GM23248 (cell line): ENCODE data around the gene DNAJB5. TPM values are rescaled to one million over a fixed set of nuclear protein-coding genes. Genes with fewer than 3 reads are reported as not detected.

Experiments
- DNase-seq: peaks from one replicate; pipeline ENCODE4 v3.0.0-alpha.2; 2015
- H2AFZ ChIP-seq: fragments of 200-600 bp; sonication (generic); 2 replicates; pipeline ENCODE4 v1.6.1; 2016; ENCODE audit warnings: antibody characterized with exemption
- H3F3A ChIP-seq: fragments of 200-600 bp; sonication (generic); 2 replicates; pipeline ENCODE4 v1.6.1; 2016; ENCODE audit warnings: mild to moderate bottlenecking, antibody characterized with exemption, mixed run types; ENCODE audit not compliant: insufficient read depth
- H3K27ac ChIP-seq: fragments of 200-600 bp; sonication (generic); 2 replicates; pipeline ENCODE4 v1.5.1; 2016; ENCODE audit warnings: mild to moderate bottlenecking
- H3K27me3 ChIP-seq: fragments of 200-600 bp; sonication (generic); replicated peaks from 2 replicates; pipeline ENCODE4 v1.6.1; 2016; ENCODE audit warnings: mild to moderate bottlenecking; ENCODE audit not compliant: insufficient read depth
- H3K36me3 ChIP-seq: fragments of 200-600 bp; sonication (generic); 2 replicates; pipeline ENCODE4 v1.6.1; 2016; ENCODE audit warnings: low read depth, mild to moderate bottlenecking
- H3K4me1 ChIP-seq: fragments of 200-600 bp; sonication (generic); 2 replicates; pipeline ENCODE4 v1.6.1; 2016; ENCODE audit warnings: mild to moderate bottlenecking; ENCODE audit not compliant: insufficient read depth
- H3K4me2 ChIP-seq: fragments of 200-600 bp; sonication (generic); one replicate; pipeline ENCODE4 v1.6.1; 2016; ENCODE audit warnings: mild to moderate bottlenecking; ENCODE audit not compliant: unreplicated experiment
- H3K4me3 ChIP-seq: fragments of 200-600 bp; sonication (generic); 2 replicates; pipeline ENCODE4 v1.5.1; 2016; ENCODE audit warnings: mild to moderate bottlenecking
- H3K79me2 ChIP-seq: fragments of 200-600 bp; sonication (generic); 2 replicates; pipeline ENCODE4 v1.6.1; 2016; ENCODE audit warnings: mild to moderate bottlenecking; ENCODE audit not compliant: insufficient read depth
- H3K9ac ChIP-seq: fragments of 200-600 bp; sonication (generic); 2 replicates; pipeline ENCODE4 v1.6.1; 2016; ENCODE audit warnings: mild to moderate bottlenecking
- H3K9me2 ChIP-seq: fragments of 200-600 bp; sonication (generic); 2 replicates; pipeline ENCODE4 v1.6.1; 2016; ENCODE audit warnings: mixed run types, mild to moderate bottlenecking, moderate library complexity; ENCODE audit not compliant: insufficient read depth
- H3K9me3 ChIP-seq: fragments of 200-600 bp; sonication (generic); one replicate; pipeline ENCODE4 v1.6.1; 2017; ENCODE audit warnings: low read depth
- H4K20me1 ChIP-seq: fragments of 200-600 bp; sonication (generic); 2 replicates; pipeline ENCODE4 v1.6.0; 2016; ENCODE audit not compliant: insufficient read depth
- EZH2 ChIP-seq: fragments of 200-600 bp; sonication (generic); IDR thresholded peaks from 2 replicates; pipeline ENCODE4 v1.6.1; 2018; ENCODE audit warnings: antibody characterized with exemption, mild to moderate bottlenecking; ENCODE audit not compliant: insufficient read depth, poor library complexity, severe bottlenecking
- EZH2phosphoT487 ChIP-seq: fragments of 200-600 bp; sonication (generic); IDR thresholded peaks from 2 replicates; pipeline ENCODE4 v1.6.1; 2018; ENCODE audit warnings: antibody characterized with exemption, moderate library complexity, mild to moderate bottlenecking, low read depth; ENCODE audit not compliant: insufficient read depth
- WGBS, 2 experiments: methylation state at CpG; one replicate each; pipeline ENCODE4 v1.1.6; 2015 to 2017; ENCODE audit warnings: low lambda C conversion rate in 2 of 2, low coverage in 1 of 2; ENCODE audit errors: missing lambda C conversion rate in 2 of 2; 5-methylcytosine and 5-hydroxymethylcytosine counted together
- in situ Hi-C: fragments of 300-500 bp; cut with MboI; formaldehyde crosslinking; loops from 2 replicates; pipeline ENCODE4 v1.15.0; 2020
- polyA plus RNA-seq: library from polyadenylated mRNA; unstranded; fragments of >200 nt; fragmentation: Nextera tagmentation; extraction: Ambion mirVana; gene quantifications from 2 replicates; pipeline ENCODE4 v1.2.1, GENCODE V29; 2016
- total RNA-seq: library from RNA; depleted of rRNA; stranded (reverse); fragments of >200 nt; shearing (Covaris generic); gene quantifications from 2 replicates; pipeline ENCODE4 v1.2.3, GENCODE V29; 2014

DNAJB5 gene
- total and polyA plus RNA-seq, 2 experiments from 2014 or later: 10.9 to 24.2 TPM

DNA sequence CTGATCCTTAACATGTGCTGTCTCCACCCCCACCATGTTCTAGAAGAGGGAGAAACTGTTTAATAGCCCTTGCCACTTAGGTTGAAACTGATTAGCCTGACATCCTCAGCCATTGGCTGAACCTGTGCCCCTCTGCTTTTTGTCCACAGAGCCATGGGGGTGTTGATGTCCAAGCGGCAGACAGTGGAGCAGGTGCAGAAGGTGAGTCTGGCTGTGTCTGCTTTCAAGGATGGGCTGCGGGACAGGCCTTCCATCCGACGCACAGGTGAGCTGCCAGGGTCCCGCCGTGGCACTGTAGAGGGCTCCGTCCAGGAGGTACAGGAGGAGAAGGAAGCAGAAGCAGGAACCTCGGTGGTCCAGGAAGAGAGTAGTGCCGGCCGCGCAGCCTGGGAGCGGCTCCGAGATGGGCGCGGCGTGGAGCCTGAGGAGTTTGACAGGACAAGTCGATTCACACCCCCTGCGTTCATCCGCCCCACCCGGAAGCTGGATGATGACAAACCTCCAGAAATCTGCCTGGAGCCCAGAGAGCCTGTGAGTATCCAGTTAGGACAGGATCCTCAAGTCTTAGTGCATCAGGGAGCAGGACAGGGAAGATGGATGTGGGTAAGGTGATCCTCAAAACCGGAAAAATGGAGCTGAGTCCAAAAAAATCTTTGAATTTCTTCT, 18.3 kb upstream of the DNAJB5 start:
- TF ChIP-seq EZH2phosphoT487 (no peak), EZH2 (no peak)
- Histone ChIP-seq H3K4me1 (no peaks in the 10 kb centered on the region), H3K9me2 (no peaks in the 10 kb centered on the region), H4K20me1 (no peaks in the 10 kb centered on the region), H3F3A (no peaks in the 10 kb centered on the region), H3K79me2 (no peaks in the 10 kb centered on the region), H3K9me3 (no peaks in the 10 kb centered on the region), H3K27ac (no peak overlapping the region), H2AFZ (no peak overlapping the region), H3K9ac (no peak overlapping the region), H3K27me3 (peaks cover 40% of the 10 kb centered on the region), H3K4me3 (no peak overlapping the region), H3K4me2 (no peak overlapping the region), H3K36me3 (no peaks in the 10 kb centered on the region)
- no peak for DNase-seq
- 83 to 84% methylated on average over 14 to 21 of the region's 21 CpGs for WGBS, 2 experiments
- in situ Hi-C loops: no loop called here

GRCh38 chr9:34974664-34975063, 14.9 kb upstream of the DNAJB5 start:
- no peaks in the 10 kb centered on the region for H3K4me1 ChIP-seq
- H3K27ac ChIP-seq: no peak overlapping the region
- H3K9me3 ChIP-seq: no peaks in the 10 kb centered on the region
- WGBS, 2 experiments: 66 to 73% methylated on average over 2 of the region's 2 CpGs
- H4K20me1 ChIP-seq: no peaks in the 10 kb centered on the region
- in situ Hi-C loops: no loop called here
- no peak overlapping the region for H2AFZ ChIP-seq
- DNase-seq: no peak
- no peaks in the 10 kb centered on the region for H3F3A ChIP-seq
- H3K9ac ChIP-seq: no peak overlapping the region
- H3K4me3 ChIP-seq: no peak overlapping the region
- no peak for TF ChIP-seq EZH2phosphoT487
- no peak for TF ChIP-seq EZH2
- no peak overlapping the region for H3K4me2 ChIP-seq
- H3K36me3 ChIP-seq: no peaks in the 10 kb centered on the region
- peaks cover 27% of the 10 kb centered on the region for H3K27me3 ChIP-seq
- no peaks in the 10 kb centered on the region for H3K79me2 ChIP-seq
- no peaks in the 10 kb centered on the region for H3K9me2 ChIP-seq

DNA sequence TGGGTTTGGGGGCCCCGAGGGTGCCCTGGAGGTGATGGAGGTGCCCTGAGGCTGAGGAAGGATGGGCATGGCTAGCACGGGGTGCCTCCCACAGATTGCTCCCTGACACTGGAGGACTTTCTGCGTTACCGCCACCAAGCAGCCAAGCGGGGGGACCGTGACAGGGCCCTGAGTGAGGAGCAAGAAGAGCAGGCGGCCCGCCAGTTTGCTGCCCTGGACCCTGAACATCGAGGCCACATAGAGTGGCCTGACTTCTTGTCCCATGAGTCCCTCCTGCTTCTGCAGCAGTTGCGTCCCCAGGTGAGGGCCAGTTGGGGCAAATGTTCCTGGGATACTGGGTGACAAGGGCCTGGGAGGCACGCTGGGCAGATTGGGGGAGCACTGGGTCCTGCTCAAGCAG, 13.1 kb upstream of the DNAJB5 start:
- in situ Hi-C loops: no loop called here
- H3K27me3 ChIP-seq: peaks cover 23% of the 10 kb centered on the region; the same call in 1 of the 2 replicates

GRCh38 chr9:34976992-34977391, 12.6 kb upstream of the DNAJB5 start:
- no peaks in the 10 kb centered on the region for H3K4me1 ChIP-seq
- H2AFZ ChIP-seq: no peak overlapping the region
- H3K9ac ChIP-seq: no peak overlapping the region
- H3K4me2 ChIP-seq: no peak overlapping the region
- no peaks in the 10 kb centered on the region for H3K9me2 ChIP-seq
- no peak for DNase-seq
- no peaks in the 10 kb centered on the region for H3K79me2 ChIP-seq
- no peaks in the 10 kb centered on the region for H4K20me1 ChIP-seq
- H3K36me3 ChIP-seq: no peaks in the 10 kb centered on the region
- TF ChIP-seq EZH2 (no peak), EZH2phosphoT487 (no peak)
- no peaks in the 10 kb centered on the region for H3F3A ChIP-seq
- H3K9me3 ChIP-seq: no peaks in the 10 kb centered on the region
- no peak overlapping the region for H3K27ac ChIP-seq
- peaks cover 23% of the 10 kb centered on the region; the same call in 1 of the 2 replicates for H3K27me3 ChIP-seq
- 79 to 80% methylated on average over 11 of the region's 11 CpGs for WGBS, 2 experiments
- in situ Hi-C loops: no loop called here
- no peak overlapping the region for H3K4me3 ChIP-seq

More for the DNA sequence above, 13.1 kb upstream of the DNAJB5 start:
- no peaks in the 10 kb centered on the region for H3K36me3 ChIP-seq
- no peaks in the 10 kb centered on the region for H3K9me3 ChIP-seq
- no peaks in the 10 kb centered on the region for H3K9me2 ChIP-seq
- H3F3A ChIP-seq: no peaks in the 10 kb centered on the region
- no peak overlapping the region for H3K9ac ChIP-seq
- no peak for DNase-seq
- WGBS, 2 experiments: 55 to 60% methylated on average over 11 of the region's 11 CpGs
- no peak overlapping the region for H2AFZ ChIP-seq
- no peaks in the 10 kb centered on the region for H4K20me1 ChIP-seq
- no peak for TF ChIP-seq EZH2phosphoT487
- TF ChIP-seq EZH2: no peak
- H3K27ac ChIP-seq: no peak overlapping the region
- H3K4me2 ChIP-seq: no peak overlapping the region
- H3K4me1 ChIP-seq: no peaks in the 10 kb centered on the region
- no peaks in the 10 kb centered on the region for H3K79me2 ChIP-seq
- H3K4me3 ChIP-seq: no peak overlapping the region
